ENCODE measurements around the gene BAIAP2L2.

Gene BAIAP2L2

DNA sequence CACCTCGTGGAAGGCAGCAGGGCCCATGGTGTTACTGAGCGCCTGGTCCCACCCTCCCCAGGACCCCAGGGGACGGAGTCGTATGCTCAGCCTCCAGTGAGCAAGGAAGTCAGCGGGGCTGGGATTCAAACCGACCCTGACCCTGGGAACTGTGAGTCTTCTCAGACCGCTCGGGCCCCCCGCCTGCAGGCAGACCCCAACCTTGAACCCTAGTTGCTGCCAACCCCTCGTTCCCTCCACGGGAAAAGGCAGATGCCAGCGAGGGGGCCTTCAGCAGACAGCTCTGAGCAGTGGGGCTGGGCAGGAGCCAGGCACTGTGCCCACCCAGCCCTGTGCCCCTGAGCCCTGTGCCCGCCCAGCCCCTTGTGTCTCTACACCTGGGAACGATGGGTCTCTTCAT, 32.9 kb downstream of the BAIAP2L2 start:
- TF ChIP-seq POLR2A (IDR thresholded peaks at IDR 0.05; ENCODE audit: low read length) (no peak), GATA1 (IDR thresholded peaks at IDR 0.05; ENCODE audit: low read depth, low read length) (no peak)
- DNase-seq = no peak

DNA sequence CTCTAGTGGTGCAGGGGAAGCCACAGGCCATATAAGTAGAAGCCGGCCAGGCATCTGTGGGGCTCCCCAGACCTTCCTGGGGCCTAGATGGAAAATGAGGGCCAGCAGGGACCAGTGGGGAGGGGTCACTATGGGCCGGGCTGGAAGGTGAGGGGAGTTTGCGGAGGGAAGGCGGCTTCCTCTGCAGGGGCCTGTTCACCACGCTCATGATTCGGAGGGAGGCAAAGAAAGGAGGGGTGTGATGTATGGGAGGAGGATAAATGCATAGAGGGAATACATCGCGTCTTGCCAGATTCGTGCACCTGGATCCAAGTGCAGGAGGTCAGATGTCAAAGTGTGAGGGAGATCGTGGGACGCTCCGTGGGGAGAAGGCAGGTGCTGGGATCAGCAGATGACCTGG, 33.4 kb downstream of the BAIAP2L2 start:
- TF ChIP-seq GATA1 (IDR thresholded peaks at IDR 0.05; ENCODE audit: low read depth, low read length) (no peak), POLR2A (IDR thresholded peaks at IDR 0.05; ENCODE audit: low read length) (no peak)

DNA sequence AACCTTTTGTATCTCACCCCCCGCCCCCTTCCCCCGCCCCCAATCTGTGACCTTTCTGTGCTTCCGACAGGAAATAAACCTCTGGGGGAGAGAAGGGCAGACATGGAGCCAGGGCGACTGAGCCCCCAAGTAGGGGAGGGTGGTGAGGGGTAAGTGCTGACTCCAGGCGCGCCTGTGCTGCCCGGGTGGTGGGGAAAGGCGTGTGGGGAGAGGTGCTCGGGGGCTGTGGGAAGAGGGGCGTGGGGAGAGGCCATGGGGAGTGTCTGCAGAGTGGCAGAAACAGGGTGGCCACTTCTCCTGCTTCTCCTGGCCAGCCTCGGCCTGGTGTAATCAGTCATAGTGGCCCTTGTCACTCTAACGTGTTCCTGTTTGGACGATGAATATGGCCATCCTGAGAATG, 34.5 kb downstream of the BAIAP2L2 start:
- no peak for DNase-seq

More for the DNA sequence above, 33.4 kb downstream of the BAIAP2L2 start:
- DNase-seq = no peak

DNA sequence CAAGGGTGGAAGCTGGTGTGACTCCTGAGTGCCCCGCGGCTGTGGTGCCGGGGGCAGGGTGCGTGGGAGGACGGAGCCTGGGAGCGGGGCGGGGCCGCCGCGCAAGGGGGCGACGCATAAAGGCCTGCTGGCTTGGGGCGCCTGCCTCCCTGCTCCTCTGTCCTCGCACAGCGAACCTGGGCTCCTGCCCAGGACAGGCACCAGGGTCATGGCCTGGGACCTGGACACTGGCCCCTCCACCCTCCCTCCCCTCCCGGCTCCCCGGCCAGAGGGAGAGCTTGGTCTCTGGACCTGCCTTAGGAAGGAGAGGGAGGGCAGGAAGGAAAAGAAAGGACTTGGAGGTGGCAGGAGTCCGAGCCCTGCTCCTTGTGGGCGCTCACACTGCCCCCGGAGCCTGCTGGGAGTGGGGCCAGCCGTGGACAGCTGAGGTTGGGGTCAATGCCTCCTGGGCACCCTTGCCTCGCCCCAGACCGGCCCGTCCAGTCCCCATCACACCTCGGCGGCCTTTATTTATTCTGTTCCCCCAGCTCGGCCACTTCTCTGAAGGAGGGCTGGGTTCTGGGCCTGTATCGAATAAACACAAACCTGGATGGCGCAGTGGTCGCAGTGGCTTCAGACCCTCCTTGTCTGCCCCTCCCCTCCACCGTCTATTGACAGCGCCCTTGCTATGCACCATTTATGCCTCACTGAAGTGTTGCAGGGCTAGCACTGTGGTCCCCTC, 35.2 kb downstream of the BAIAP2L2 start:
- TF ChIP-seq GATA1 (IDR thresholded peaks at IDR 0.05; ENCODE audit: low read depth, low read length) (no peak), POLR2A (IDR thresholded peaks at IDR 0.05; ENCODE audit: low read length) (no peak)
- DNase-seq = no peak

More for the DNA sequence above, 34.5 kb downstream of the BAIAP2L2 start:
- TF ChIP-seq POLR2A (IDR thresholded peaks at IDR 0.05; ENCODE audit: low read length) (no peak), GATA1 (IDR thresholded peaks at IDR 0.05; ENCODE audit: low read depth, low read length) (no peak)

DNA sequence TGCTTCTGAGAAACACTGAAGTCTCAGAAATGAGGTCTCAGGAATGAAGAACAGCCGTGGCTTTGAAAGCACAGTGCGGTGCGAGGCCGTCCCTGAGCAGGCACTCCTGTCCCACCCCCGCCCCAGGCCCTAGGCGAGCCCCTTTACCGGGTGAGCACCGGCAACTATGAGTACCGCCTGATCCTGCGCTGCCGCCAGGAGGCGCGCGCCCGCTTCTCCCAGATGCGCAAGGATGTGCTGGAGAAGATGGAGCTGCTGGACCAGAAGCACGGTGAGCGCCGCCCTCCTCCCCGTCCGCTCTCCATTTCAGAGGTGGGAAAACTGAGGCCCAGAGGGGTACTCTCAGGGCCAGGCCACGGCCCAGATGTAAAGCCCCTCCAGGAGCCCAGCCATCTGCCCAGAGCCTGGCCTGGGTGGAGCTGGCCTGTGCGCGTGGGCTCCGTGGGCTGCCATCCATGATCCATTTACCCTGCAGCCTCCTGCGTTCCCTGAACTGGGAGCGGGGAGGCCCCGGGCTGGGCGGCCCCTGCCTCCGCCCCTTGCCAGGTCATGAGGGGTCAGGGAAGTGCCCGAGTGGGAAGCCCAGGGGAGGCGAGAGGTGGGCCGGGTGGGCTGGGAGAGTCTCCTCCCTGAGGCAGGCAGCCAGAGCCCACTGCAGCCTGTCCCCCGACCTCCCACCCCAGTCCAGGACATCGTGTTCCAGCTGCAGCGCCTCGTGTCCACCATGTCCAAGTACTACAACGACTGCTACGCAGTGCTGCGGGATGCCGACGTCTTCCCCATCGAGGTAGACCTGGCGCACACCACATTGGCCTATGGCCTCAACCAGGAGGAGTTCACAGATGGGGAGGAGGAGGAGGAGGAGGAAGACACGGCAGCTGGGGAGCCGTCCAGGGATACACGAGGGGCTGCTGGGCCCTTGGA, 36.0 kb downstream of the BAIAP2L2 start:
- no peak for DNase-seq

DNA sequence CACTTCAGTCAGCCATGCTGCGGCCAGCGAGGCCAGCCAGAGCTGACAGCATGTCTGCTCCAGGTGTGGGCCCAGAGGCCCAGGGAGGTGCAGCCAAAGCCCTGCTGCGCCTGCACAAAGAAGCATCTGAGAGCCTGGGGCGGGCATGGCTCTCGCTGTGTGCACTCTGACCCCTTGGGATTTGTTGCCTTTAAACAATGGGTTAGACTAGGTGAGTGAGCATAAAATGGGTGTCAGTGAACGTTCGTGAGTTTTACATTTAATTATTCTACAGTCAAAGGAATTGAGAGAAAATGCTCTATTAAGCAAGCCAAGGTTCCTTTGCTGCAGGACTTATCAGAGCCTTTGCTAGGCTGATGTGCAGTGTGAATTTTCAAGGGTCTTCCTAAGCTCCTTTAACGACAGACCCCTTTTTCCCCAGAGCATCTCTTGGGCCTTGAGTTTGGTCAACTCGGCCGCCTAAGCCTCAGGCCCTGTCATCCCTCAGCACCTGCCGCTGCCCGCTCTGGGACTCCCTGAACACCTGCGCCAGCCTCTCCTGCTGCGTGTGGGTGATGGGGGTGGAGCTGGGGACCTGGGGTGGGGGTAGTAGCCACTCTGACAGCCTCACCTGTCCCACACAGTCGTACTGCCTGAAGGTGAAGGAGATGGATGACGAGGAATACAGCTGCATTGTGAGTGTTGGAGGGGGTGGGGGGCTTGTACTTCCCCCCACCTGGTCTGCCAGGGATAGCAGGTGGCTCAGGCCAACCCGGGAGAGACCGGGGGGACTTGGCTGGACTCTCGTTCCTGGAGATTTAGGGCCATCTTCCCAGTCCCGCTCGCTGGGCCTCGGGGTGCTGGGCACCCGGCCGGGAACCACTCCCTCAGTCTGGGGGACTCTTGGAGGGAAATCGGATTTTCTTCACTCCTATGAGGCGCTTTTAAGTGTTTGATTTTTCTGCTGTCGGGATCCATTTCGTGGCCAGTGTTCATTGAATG, 37.0 kb downstream of the BAIAP2L2 start:
- no peak for DNase-seq
- TF ChIP-seq POLR2A (IDR thresholded peaks at IDR 0.05; ENCODE audit: low read length) (no peak), GATA1 (IDR thresholded peaks at IDR 0.05; ENCODE audit: low read depth, low read length) (no peak)

More for the DNA sequence above, 36.0 kb downstream of the BAIAP2L2 start:
- TF ChIP-seq GATA1 (IDR thresholded peaks at IDR 0.05; ENCODE audit: low read depth, low read length) = no peak
- no peak for TF ChIP-seq POLR2A (IDR thresholded peaks at IDR 0.05; ENCODE audit: low read length)

DNA sequence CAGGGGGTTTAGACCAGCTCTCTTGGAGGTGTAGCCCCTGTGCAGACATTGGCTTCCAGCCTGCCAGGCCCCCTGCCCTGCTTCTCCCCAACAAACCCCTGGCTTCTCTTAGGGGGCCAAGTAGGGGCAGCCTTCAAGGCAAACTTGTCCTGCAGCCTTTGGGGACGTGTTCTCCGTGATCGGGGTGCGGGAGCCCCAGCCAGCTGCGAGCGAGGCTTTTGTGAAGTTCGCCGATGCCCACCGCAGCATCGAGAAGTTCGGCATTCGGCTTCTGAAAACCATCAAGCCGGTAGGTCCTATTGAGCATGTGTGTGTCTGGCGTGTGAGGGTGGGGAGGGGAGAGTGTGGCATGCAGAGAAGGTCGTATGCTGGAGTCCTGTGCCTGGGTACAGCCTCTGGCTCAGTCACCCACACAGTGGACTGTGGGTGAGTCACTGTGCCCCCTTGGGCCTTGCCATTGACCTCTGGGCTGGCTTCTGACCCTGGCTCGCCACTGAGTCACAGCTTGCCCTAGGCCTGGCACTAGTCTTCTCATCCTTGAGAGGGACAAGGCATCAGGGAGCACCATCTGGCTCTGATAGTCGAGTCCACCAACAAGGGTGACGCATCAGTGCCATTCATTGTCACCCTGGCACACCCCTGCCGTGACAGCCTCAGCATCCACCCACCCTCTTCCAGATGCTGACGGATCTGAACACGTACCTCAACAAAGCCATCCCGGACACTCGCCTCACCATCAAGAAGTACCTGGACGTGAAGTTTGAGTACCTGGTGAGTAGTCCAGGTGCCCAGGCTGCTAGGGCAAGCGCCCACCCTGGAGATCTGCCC, 37.9 kb downstream of the BAIAP2L2 start:
- no peak for DNase-seq
- TF ChIP-seq GATA1 (IDR thresholded peaks at IDR 0.05; ENCODE audit: low read depth, low read length) (no peak), POLR2A (IDR thresholded peaks at IDR 0.05; ENCODE audit: low read length) (no peak)

DNA sequence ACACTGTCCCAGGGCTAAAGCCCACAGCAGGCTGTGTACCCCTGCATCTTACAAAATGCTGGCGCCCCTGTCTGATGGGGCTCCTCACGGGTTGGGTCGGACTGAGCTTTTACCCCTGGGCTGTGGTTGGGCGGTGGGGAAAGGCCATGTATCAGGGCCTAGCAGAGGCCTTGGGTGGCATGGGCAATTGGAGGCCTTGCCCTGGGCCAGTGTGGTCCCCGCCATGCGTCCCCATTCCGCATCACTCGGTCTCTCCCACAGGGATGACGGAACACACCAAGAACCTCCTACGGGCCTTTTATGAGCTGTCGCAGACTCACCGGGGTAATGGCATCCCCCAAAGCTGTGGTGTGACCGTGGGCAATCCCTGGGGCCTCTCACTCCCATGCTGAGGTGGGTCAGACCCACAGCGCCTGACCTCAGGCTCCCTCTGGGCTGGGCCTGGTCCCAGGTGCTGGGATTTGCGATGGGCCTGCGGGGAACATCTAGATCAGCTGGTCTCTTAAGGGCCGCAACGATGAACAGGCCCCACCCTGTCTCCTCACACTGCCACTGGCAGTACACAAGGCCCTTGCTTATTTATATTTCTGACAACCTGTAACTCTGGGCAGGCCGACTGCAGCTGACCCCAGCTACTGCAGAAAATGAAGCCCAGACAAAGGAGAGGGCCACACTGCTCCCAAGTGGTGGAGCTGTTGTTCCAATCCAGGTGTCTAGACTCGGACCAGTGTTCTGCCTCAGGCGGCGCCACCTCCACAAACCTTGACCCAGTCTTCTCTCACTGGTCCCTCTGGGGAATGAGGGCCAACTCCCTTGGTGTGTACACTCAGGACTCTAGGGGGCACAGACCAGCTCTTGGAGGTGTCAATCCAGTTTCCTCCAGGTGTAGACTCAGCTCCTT, 38.8 kb downstream of the BAIAP2L2 start:
- no peak for DNase-seq
- TF ChIP-seq GATA1 (IDR thresholded peaks at IDR 0.05; ENCODE audit: low read depth, low read length) (no peak), POLR2A (IDR thresholded peaks at IDR 0.05; ENCODE audit: low read length) (no peak)

DNA sequence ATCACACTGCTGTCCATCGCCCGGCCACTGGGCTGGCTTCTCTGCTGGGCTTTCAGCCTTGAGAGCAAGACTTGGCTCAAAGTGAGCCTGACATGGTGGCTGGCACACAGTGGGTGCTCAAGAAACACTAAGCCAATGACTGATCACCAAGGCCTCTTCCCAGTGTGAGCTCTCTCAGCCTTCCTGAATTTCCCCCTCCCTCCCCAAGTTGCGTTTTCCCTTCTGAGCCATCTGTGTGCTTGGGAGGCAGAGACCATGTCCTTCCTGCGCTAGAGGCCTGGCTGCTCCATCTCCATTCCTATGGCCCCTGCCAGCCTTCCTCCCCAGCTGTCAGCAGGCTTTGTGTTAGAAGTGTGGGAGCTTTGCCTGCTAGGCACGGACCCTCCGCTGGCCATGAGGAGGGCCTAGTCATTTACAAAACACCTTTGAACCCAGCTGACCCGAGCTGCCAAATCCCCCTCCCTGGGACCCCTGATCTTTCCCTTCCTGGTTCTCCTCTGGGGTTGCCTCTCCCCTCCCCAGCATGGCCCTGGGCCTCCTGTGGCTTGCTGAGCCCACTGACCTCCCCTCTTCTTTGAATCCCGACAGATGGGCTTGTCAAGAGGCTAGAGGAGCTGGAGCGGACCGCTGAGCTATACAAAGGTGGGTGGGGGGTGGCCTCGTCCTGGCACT, 40.1 kb downstream of the BAIAP2L2 start:
- DNase-seq = no peak
- TF ChIP-seq GATA1 (IDR thresholded peaks at IDR 0.05; ENCODE audit: low read depth, low read length) (no peak), POLR2A (IDR thresholded peaks at IDR 0.05; ENCODE audit: low read length) (no peak)

DNA sequence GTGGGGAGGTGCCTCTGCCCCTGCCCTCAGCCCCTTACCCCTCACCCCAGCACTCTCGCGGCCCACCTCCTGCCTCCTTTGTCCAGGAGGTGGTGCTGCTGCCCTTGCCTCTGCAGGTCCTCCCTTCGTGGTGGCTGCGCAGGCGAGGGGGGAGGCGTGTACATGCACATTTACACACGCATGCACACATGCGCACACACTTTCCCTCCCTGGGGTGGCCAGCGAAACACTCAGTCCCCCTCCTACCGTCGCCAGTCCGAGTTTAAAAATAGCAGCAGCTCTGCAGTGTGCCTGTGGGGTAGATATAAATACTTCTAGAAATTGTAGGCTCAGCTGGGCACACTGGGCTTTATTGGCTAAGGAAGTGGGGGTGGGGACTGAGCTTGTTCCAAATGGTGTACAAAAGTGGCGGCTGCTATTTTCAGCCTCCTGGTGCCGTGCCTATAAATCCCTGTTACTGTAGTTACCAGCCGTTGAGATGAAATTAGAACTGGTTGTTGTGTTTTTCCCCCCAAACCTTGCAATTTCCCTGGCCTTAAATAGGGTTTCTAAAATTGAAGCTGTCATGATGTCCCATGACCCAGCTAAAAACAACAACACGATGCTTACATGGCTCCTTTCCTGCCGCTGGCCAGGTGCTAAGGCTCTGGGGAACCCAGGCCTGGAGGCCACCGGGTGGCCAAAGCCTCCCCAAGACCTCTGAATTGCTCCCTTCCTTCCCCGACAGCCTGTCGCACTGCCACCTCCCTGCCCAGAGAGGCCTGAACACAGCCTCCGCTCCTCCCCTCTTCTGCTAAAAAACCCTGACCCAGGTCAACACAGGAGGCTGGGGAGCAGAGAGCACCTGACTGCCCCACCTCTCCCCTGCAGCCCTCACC, 40.9 kb downstream of the BAIAP2L2 start:
- DNase-seq = peak; percentile 17 to 34
- no peak for TF ChIP-seq GATA1 (IDR thresholded peaks at IDR 0.05; ENCODE audit: low read depth, low read length)
- no peak for TF ChIP-seq POLR2A (IDR thresholded peaks at IDR 0.05; ENCODE audit: low read length)
